ENCODE results near the gene ZFP64.
"Not testable (repeated sequence)": the region's sequence is repeated elsewhere in the genome, so short reads cannot be mapped to it uniquely, and the experiment has no call there.

ZFP64 gene

DNA sequence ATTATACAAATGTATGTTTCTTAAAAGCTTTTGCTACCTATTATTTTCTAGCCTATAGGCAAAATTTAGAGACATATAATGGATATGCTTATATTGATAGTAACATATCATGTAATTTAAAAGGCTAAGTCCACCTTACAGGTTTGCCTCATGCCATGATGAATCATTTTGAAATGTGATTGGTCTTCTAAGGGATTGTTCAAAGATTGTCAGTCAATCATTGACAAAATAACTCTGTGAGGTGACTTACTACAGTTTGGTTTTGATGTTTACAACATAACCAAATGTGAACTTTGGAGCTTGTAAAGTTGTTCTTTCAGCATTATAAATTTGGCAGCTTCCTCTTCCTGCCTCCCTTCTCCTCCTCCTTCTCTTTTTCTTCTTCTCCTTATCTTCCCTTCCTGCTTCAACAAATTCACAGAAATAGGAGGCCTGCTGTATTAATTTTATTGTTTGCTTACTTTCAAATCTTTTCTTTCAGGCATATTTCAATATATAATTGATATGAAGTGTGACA is 39.7 kb upstream of the ZFP64 start:
- POLR2A ChIA-PET = no interaction called here
- TF ChIP-seq SP1 (IDR thresholded peaks at IDR 0.05) (no peak), L3MBTL2 (conservative IDR thresholded peaks at IDR 0.05) (no peak), ZNF384 (IDR thresholded peaks at IDR 0.05) (no peak), CTBP1 (IDR thresholded peaks at IDR 0.05; ENCODE audit: borderline replicate concordance) (no peak), NFRKB (IDR thresholded peaks at IDR 0.05) (no peak), FOXM1 (IDR thresholded peaks at IDR 0.05; ENCODE audit: borderline replicate concordance) (no peak)
- CTCF ChIA-PET = interaction anchor here (0.8 kb wide), 1 partner anchor 1310 kb away, joined by 4 read pairs; no protein-coding TSS in a partner anchor
- no peak for DNase-seq (ENCODE audit: extremely low spot score)

DNA sequence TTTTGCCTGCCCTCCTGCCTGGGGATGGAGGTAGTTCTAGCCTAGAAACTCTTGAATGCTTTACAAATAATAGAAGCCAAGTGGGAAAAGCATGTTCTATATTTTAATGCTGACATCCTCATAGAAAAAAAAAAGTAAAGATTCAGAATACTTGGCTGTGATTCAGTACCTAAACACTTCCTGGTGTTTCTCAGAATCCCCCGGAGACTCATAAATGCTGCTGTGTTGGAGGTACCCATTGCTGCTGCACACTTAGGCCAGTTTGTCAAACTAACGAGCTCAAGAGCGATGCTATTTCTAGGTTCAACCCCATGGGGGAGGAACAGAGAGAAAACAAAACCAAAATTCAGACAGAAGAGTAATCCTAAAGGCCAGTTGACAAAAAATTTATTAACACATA is 38.8 kb upstream of the ZFP64 start:
- ChIA-PET CTCF (no interaction called here), POLR2A (no interaction called here)
- peak; percentile 35 for DNase-seq (ENCODE audit: extremely low spot score)
- TF ChIP-seq, protein P1, sequence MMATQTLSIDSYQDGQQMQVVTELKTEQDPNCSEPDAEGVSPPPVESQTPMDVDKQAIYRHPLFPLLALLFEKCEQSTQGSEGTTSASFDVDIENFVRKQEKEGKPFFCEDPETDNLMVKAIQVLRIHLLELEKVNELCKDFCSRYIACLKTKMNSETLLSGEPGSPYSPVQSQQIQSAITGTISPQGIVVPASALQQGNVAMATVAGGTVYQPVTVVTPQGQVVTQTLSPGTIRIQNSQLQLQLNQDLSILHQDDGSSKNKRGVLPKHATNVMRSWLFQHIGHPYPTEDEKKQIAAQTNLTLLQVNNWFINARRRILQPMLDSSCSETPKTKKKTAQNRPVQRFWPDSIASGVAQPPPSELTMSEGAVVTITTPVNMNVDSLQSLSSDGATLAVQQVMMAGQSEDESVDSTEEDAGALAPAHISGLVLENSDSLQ (IDR thresholded peaks at IDR 0.05) = no peak
- TF ChIP-seq SUZ12 (IDR thresholded peaks at IDR 0.05) (no peak), TARDBP (IDR thresholded peaks at IDR 0.05) (no peak), CTBP1 (IDR thresholded peaks at IDR 0.05; ENCODE audit: borderline replicate concordance) (no peak), FOXK2 (IDR thresholded peaks at IDR 0.05) (no peak), NFRKB (IDR thresholded peaks at IDR 0.05) (no peak), FOXM1 (IDR thresholded peaks at IDR 0.05; ENCODE audit: borderline replicate concordance) (no peak), SP1 (IDR thresholded peaks at IDR 0.05) (no peak), ELF4 (IDR thresholded peaks at IDR 0.05) (no peak), HDGF (IDR thresholded peaks at IDR 0.05; ENCODE audit: borderline replicate concordance) (no peak), L3MBTL2 (conservative IDR thresholded peaks at IDR 0.05) (no peak), FOXA1 (IDR thresholded peaks at IDR 0.05) (no peak), ZNF384 (IDR thresholded peaks at IDR 0.05) (no peak), LEF1 (IDR thresholded peaks at IDR 0.05; ENCODE audit: borderline replicate concordance) (no peak)

DNA sequence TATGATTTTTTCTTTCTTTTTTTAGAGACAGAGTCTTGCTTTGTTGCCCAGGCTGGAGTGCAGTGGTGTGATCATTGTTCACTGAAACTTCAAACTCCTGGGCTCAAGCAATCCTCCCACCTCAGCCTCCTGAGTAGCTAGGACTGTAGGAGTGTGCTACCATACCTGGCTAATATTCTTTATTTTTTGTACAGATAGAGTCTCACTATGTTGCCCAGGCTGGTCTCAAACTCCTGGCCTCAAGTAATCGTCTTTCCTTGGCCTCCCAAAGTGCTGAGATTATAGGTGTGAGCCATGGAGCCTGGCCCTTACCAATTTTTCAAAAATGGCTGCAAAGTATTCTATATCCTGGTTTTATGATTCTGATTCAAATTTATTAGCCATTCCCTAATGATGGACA is 37.8 kb upstream of the ZFP64 start:
- CTCF ChIA-PET; DNase-seq (ENCODE audit: extremely low spot score); POLR2A ChIA-PET: not testable (repeated sequence)

DNA sequence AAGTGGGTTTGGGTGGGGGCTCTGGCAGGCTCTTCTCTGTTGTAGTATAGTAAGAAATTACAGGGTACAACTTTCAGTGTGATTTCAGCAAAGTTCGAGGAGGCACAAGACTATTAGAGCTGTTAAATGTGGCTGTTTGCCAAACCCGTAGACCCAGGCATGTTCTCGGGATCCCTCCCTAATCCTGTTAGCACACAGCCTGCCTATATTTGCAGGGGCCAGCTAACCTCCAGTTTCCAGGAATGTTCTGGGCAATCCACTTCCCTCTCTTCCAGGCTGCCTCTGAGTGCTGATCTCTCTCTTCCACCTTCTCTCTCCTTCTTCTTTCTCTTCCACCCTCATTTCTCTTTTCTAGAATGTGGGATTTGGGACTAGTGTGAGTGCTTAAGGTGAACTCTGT is 34.8 kb upstream of the ZFP64 start:
- POLR2A ChIA-PET = no interaction called here
- CTCF ChIA-PET = no interaction called here
- TF ChIP-seq FOXK2 (IDR thresholded peaks at IDR 0.05) (no peak), CTBP1 (IDR thresholded peaks at IDR 0.05; ENCODE audit: borderline replicate concordance) (no peak), NFRKB (IDR thresholded peaks at IDR 0.05) (no peak), FOXA1 (IDR thresholded peaks at IDR 0.05) (no peak)
- TF ChIP-seq, protein P1 (IDR thresholded peaks at IDR 0.05) = no peak
- no peak for DNase-seq (ENCODE audit: extremely low spot score)

DNA sequence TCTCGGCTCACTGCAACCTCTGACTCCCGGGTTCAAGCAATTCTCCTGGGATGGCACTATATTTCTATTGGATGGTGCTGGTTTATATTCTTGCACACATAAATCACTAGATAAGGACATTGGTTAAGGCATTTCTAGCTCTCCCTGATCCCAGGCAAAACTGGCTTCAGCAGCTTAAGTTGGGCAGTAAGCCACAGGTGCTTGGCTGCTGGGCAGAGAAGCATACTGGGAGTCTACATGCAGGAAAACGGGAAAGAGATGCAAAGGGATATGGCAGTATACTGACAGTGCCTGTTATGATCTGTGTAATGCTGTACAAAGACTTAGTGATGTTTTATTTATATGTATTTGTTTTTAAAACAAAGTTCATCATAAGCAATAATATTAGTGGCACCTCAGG is 33.3 kb upstream of the ZFP64 start:
- ChIA-PET CTCF (no interaction called here), POLR2A (no interaction called here)
- TF ChIP-seq FOXA1 (IDR thresholded peaks at IDR 0.05) = no peak
- no peak for TF ChIP-seq SUZ12 (IDR thresholded peaks at IDR 0.05)
- TF ChIP-seq NFRKB (IDR thresholded peaks at IDR 0.05) = no peak
- TF ChIP-seq BHLHE40 (IDR thresholded peaks at IDR 0.05; ENCODE audit: borderline replicate concordance) = no peak
- TF ChIP-seq ELF4 (IDR thresholded peaks at IDR 0.05) = no peak
- TF ChIP-seq ARNT (IDR thresholded peaks at IDR 0.05) = no peak
- TF ChIP-seq FOXK2 (IDR thresholded peaks at IDR 0.05) = no peak
- no peak for TF ChIP-seq LEF1 (IDR thresholded peaks at IDR 0.05; ENCODE audit: borderline replicate concordance)
- no peak for TF ChIP-seq SP1 (IDR thresholded peaks at IDR 0.05)
- no peak for DNase-seq (ENCODE audit: extremely low spot score)

DNA sequence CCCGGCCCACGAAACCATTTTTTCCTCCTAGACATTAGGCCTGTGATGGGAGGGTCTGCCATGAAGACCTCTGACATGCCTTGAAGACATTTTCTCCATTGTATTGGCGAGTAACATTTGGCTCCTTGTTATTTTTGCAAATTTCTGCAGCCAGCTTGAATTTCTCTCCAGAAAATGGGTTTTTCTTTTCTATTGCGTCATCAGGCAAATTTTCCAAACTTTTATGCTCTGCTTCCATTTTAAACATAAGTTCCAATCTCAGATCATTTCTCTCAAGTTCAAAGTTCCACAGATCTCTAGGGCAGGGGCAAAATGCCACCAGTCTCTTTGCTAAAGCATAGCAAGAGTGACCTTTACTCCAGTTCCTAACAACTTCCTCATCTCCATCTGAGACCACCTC is 29.8 kb upstream of the ZFP64 start:
- CTCF ChIA-PET; DNase-seq (ENCODE audit: extremely low spot score); POLR2A ChIA-PET: not testable (repeated sequence)

DNA sequence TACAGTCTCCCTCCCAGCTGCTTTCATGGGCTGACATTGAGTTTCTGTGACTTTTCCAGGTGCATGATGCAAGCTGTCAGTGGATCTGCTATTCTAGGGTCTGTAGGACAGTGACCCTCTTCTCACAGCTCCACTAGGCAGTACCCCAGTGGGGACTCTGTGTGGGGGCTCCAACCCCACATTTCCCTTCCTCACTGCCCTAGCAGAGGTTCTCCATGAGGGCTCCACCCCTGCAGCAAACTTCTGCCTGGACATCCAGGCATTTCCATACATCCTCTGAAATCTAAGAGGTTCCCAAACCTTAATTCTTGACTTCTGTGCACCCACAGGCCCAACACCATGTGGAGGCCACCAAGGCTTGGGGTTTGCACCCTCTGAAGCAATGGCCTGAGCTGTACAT is 29.3 kb upstream of the ZFP64 start:
- POLR2A ChIA-PET; DNase-seq (ENCODE audit: extremely low spot score); CTCF ChIA-PET: not testable (repeated sequence)

DNA sequence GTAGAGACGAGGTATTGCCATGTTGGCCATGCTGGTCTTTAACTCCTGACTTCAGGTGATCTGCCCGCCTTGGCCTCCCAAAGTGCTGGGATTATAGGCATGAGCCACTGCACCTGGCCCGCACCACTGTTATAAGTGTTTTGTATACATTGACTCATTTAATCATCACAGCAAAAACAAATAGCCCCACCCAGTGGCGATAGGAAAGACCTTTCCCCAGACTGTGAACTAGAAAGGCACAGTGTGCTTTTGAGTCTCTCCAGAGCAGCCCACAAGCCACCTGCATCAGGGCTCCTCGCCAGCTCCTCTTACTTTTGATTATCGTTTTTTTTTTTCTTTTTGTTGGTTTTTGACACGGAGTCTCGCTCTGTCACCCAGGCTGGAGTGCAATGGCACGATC is 27.9 kb upstream of the ZFP64 start:
- no peak for DNase-seq (ENCODE audit: extremely low spot score)
- POLR2A ChIA-PET = no interaction called here
- TF ChIP-seq LEF1 (IDR thresholded peaks at IDR 0.05; ENCODE audit: borderline replicate concordance) (no peak), TARDBP (IDR thresholded peaks at IDR 0.05) (no peak), FOXM1 (IDR thresholded peaks at IDR 0.05; ENCODE audit: borderline replicate concordance) (no peak), SP1 (IDR thresholded peaks at IDR 0.05) (no peak), ELF4 (IDR thresholded peaks at IDR 0.05) (no peak), BHLHE40 (IDR thresholded peaks at IDR 0.05; ENCODE audit: borderline replicate concordance) (no peak), FOXK2 (IDR thresholded peaks at IDR 0.05) (no peak), FOXA1 (IDR thresholded peaks at IDR 0.05) (no peak), ZNF384 (IDR thresholded peaks at IDR 0.05) (no peak), L3MBTL2 (conservative IDR thresholded peaks at IDR 0.05) (no peak)
- TF ChIP-seq, protein P1 (IDR thresholded peaks at IDR 0.05) = no peak
- CTCF ChIA-PET = no interaction called here
